Measurements from ENCODE around the gene TERT. TPM values are rescaled to one million over a fixed set of nuclear protein-coding genes. Genes with fewer than 3 reads are reported as not detected.

TERT gene
- total RNA-seq, 4 donors from 2014 or later: not detected

DNA sequence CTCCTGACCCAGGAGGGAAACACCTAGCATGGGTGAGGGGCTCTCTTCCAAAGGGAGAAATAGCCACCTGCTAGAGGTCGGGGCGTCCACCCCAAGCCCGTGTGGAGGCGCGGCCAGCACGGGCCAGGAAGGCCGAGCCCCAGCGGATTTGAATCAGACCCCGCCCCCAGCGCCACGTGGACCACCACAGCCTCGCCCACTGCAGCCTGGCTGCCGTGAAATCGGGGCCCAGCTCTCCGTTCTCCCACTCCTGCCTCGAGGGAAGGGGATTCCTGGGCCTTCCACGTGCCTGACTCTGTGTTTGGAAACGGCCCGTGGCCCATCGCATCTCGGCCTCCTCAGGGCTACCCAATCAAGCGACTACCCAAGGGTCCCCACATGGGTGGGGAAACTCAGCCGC lies 38.1 kb downstream of the TERT start:
- Histone ChIP-seq H3K27ac (no peak overlapping the region), H3K4me3 (no peak overlapping the region), H3K27me3 (no peaks in the 10 kb centered on the region), H3K4me1 (no peaks in the 10 kb centered on the region), H3K9me3 (no peaks in the 10 kb centered on the region), H3K36me3 (no peaks in the 10 kb centered on the region)
- intact Hi-C loops (cut with DNase I; ENCODE audit: low total_unique reads) (no loop called here), in situ Hi-C loops (cut with MboI; ENCODE audit: low pct_ligation_motif_present in 1 of 4, low pct_unique_long_range_greater_than_20kb in 1 of 4, low sequenced_read_pairs in 3 of 4) (no loop called here)
- DNase-seq: no peak
- 84% methylated on average over 23 of the region's 23 CpGs; no CpG with 5 or more reads in 1 of the 2 donors for WGBS, 2 donors (ENCODE audit: low coverage in 1 of 2)
- TF ChIP-seq EP300 (IDR thresholded peaks at IDR 0.05; ENCODE audit: low read depth): no peak

DNA sequence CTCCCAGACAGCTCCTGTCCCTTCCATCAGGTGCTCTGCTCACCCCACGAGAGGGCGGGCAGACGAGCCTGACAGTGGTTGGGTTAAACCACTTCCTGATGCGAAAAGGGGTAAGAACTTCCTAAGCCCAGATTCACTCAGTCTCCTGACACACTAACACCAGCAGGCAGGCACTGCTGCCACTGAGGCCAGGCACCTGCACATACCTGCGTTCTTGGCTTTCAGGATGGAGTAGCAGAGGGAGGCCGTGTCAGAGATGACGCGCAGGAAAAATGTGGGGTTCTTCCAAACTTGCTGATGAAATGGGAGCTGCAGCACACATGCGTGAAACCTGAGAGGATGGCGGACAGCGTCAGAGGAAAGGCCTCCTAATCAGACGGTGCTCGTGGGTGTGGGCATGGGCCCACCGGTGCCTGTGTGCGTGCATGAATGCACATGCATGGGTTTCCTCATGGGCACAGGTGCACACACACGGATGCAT lies 39.7 kb downstream of the TERT start:
- intact Hi-C loops (cut with DNase I; ENCODE audit: low total_unique reads) (no loop called here), in situ Hi-C loops (cut with MboI; ENCODE audit: low pct_ligation_motif_present in 1 of 4, low pct_unique_long_range_greater_than_20kb in 1 of 4, low sequenced_read_pairs in 3 of 4) (no loop called here)
- H3K4me1 ChIP-seq: peaks cover 0 to 7% (median 2%) of the 10 kb centered on the region in 4 donors
- no peak overlapping the region for H3K4me3 ChIP-seq
- H3K36me3 ChIP-seq: no peaks in the 10 kb centered on the region
- TF ChIP-seq POLR2A (IDR thresholded peaks at IDR 0.05) (no peak), POLR2AphosphoS5 (IDR thresholded peaks at IDR 0.05) (no peak), EP300 (IDR thresholded peaks at IDR 0.05; ENCODE audit: low read depth) (no peak)
- TF ChIP-seq, protein P1, sequence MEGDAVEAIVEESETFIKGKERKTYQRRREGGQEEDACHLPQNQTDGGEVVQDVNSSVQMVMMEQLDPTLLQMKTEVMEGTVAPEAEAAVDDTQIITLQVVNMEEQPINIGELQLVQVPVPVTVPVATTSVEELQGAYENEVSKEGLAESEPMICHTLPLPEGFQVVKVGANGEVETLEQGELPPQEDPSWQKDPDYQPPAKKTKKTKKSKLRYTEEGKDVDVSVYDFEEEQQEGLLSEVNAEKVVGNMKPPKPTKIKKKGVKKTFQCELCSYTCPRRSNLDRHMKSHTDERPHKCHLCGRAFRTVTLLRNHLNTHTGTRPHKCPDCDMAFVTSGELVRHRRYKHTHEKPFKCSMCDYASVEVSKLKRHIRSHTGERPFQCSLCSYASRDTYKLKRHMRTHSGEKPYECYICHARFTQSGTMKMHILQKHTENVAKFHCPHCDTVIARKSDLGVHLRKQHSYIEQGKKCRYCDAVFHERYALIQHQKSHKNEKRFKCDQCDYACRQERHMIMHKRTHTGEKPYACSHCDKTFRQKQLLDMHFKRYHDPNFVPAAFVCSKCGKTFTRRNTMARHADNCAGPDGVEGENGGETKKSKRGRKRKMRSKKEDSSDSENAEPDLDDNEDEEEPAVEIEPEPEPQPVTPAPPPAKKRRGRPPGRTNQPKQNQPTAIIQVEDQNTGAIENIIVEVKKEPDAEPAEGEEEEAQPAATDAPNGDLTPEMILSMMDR (IDR thresholded peaks at IDR 0.05): no peak
- no peak for DNase-seq
- H3K27me3 ChIP-seq: no peaks in the 10 kb centered on the region
- no peak overlapping the region for H3K27ac ChIP-seq
- 65 to 78% methylated on average over 8 to 15 of the region's 16 CpGs for WGBS, 2 donors (ENCODE audit: low coverage in 1 of 2)
- H3K9me3 ChIP-seq: no peaks in the 10 kb centered on the region

DNA sequence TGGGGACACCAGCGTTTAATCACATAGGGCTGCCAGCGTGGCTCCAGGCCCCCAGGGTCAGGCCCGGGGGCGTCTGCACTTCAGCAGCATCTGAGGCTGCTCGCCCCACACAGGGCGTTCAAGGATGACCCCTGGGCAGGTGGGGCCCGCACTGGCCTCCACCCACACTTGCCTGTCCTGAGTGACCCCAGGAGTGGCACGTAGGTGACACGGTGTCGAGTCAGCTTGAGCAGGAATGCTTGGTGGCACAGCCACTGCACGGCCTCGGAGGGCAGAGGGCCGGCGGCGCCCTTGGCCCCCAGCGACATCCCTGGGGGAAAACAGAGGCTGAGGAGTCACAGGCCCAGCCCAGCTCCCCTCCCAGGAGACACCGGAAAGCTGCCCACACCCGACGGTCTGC lies 40.7 kb downstream of the TERT start:
- no peaks in the 10 kb centered on the region for H3K9me3 ChIP-seq
- peaks cover 0 to 7% (median 2%) of the 10 kb centered on the region in 4 donors for H3K4me1 ChIP-seq
- TF ChIP-seq, protein P1 (IDR thresholded peaks at IDR 0.05): no peak
- TF ChIP-seq POLR2A (IDR thresholded peaks at IDR 0.05): no peak
- TF ChIP-seq POLR2AphosphoS5 (IDR thresholded peaks at IDR 0.05): no peak
- TF ChIP-seq EP300 (IDR thresholded peaks at IDR 0.05; ENCODE audit: low read depth): no peak
- H3K36me3 ChIP-seq: no peaks in the 10 kb centered on the region
- no peak overlapping the region for H3K27ac ChIP-seq
- DNase-seq: no peak
- in situ Hi-C loops (cut with MboI; ENCODE audit: low pct_ligation_motif_present in 1 of 4, low pct_unique_long_range_greater_than_20kb in 1 of 4, low sequenced_read_pairs in 3 of 4) (no loop called here), intact Hi-C loops (cut with DNase I; ENCODE audit: low total_unique reads) (no loop called here)
- no peak overlapping the region for H3K4me3 ChIP-seq
- WGBS, 2 donors (ENCODE audit: low coverage in 1 of 2): 86% methylated on average over 19 of the region's 19 CpGs; no CpG with 5 or more reads in 1 of the 2 donors
- peaks cover under 1% of the 10 kb centered on the region for H3K27me3 ChIP-seq

DNA sequence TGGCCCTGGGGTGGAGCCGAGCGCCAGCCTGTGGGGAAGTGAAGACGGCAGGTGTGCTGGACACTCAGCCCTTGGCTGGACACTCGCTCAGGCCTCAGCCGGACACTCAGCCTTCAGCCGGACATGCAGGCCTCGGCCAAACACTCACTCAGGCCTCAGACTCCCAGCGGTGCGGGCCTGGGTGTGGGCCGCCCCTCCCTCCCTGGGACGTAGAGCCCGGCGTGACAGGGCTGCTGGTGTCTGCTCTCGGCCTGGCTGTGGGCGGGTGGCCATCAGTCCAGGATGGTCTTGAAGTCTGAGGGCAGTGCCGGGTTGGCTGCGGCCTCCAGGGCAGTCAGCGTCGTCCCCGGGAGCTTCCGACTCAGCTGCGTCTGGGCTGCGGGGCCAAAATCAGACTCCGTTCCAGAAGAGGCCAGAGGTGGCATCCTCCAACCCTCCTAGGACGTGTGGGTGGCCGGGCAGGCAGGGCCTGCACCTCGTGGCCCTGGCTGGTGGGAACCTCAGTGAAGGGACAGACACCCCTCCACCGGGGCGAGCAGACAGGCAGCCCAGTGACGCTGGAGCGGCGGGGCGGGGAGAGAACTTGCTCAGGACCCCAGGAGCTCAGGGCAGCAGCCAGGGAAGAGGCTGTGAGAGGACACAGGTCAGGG lies 41.3 kb downstream of the TERT start:
- in situ Hi-C loops (cut with MboI; ENCODE audit: low pct_ligation_motif_present in 1 of 4, low pct_unique_long_range_greater_than_20kb in 1 of 4, low sequenced_read_pairs in 3 of 4): no loop called here
- H3K27ac ChIP-seq: no peak overlapping the region
- H3K27me3 ChIP-seq: peaks cover 3% of the 10 kb centered on the region
- peaks cover 0 to 7% (median 2%) of the 10 kb centered on the region in 4 donors for H3K4me1 ChIP-seq
- 89% methylated on average over 32 of the region's 33 CpGs; no CpG with 5 or more reads in 1 of the 2 donors for WGBS, 2 donors (ENCODE audit: low coverage in 1 of 2)
- no peak for DNase-seq
- H3K9me3 ChIP-seq: no peaks in the 10 kb centered on the region
- no peak overlapping the region for H3K4me3 ChIP-seq
- TF ChIP-seq POLR2AphosphoS5 (IDR thresholded peaks at IDR 0.05) (no peak), POLR2A (IDR thresholded peaks at IDR 0.05) (no peak), EP300 (IDR thresholded peaks at IDR 0.05; ENCODE audit: low read depth) (no peak)
- TF ChIP-seq, protein P1 (IDR thresholded peaks at IDR 0.05): no peak
- no peaks in the 10 kb centered on the region for H3K36me3 ChIP-seq
- intact Hi-C loops (cut with DNase I; ENCODE audit: low total_unique reads): no loop called here
